ENCODE measurements around the gene FBXL13.
"Not testable (repeated sequence)": the region's sequence is repeated elsewhere in the genome, so short reads cannot be mapped to it uniquely, and the experiment has no call there.

DNA sequence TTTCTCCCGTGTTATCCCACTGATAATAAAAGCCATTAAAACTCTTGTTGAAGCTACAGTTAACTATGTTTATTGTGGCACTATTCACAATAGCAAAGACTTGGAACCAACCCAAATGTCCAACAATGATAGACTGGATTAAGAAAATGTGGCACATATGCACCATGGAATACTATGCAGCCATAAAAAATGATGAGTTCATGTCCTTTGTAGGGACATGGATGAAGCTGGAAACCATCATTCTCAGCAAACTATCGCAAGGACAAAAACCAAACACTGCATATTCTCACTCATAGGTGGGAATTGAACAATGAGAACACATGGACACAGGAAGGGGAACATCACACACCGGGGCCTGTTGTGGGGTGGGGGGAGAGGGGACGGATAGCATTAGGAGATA lies 97.0 kb downstream of the FBXL13 start:
- TF ChIP-seq, protein P1, sequence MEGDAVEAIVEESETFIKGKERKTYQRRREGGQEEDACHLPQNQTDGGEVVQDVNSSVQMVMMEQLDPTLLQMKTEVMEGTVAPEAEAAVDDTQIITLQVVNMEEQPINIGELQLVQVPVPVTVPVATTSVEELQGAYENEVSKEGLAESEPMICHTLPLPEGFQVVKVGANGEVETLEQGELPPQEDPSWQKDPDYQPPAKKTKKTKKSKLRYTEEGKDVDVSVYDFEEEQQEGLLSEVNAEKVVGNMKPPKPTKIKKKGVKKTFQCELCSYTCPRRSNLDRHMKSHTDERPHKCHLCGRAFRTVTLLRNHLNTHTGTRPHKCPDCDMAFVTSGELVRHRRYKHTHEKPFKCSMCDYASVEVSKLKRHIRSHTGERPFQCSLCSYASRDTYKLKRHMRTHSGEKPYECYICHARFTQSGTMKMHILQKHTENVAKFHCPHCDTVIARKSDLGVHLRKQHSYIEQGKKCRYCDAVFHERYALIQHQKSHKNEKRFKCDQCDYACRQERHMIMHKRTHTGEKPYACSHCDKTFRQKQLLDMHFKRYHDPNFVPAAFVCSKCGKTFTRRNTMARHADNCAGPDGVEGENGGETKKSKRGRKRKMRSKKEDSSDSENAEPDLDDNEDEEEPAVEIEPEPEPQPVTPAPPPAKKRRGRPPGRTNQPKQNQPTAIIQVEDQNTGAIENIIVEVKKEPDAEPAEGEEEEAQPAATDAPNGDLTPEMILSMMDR (IDR thresholded peaks at IDR 0.05): not testable (repeated sequence)
- not testable (repeated sequence) for TF ChIP-seq POLR2AphosphoS5, POLR2A (IDR thresholded peaks at IDR 0.05)
